Mesenteric fat pad (tissue), 1 donor: ENCODE measurements around the gene SORCS3. TPM values are rescaled to one million over a fixed set of nuclear protein-coding genes. Genes with fewer than 3 reads are reported as not detected.

Source experiments
- DNase-seq: peaks from one replicate; pipeline ENCODE4 v3.0.0-alpha.2; 2020; ENCODE audit warnings: low spot score
- total RNA-seq: library from RNA; stranded (reverse); fragmentation: NEBNext Ultra II Directional; extraction: Animal tissue kit (Norgen Biotek cat#: 25700); gene quantifications from one replicate; pipeline ENCODE4 v1.2.1, GENCODE V29; 2021
- donor health status: DM: yes; HTN: yes; CAD: no.

SORCS3 gene
- total RNA-seq, 1 donor from 2014 or later: not detected

GRCh38 chr10:105075031-105075430 lies 433.9 kb downstream of the SORCS3 start:
- DNase-seq: no peak

- DNase-seq: no peak
These were observed 444.9 kb downstream of the SORCS3 start for GRCh38 chr10:105085980-105086379.

DNA sequence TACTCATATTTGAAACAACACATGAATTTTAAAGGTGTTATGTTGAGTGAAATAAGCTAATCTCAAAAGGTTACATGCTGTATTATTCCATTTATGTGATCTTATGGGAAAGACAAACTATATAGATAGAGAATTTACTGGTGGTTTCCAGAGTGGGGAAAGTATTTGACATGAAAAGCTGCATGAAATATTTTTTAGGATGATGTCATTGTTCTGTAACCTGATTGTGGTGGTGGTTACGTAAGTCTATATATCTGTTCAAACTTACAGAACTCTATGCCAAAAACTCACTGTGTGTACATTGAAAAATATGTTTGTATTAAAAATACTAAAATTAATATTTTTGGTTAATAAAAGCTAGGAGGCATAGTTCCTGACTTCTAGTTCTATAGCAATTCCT lies 453.0 kb downstream of the SORCS3 start:
- DNase-seq: no peak

GRCh38 chr10:105096316-105096715 lies 455.2 kb downstream of the SORCS3 start:
- no peak for DNase-seq

GRCh38 chr10:105102977-105103376 lies 461.9 kb downstream of the SORCS3 start:
- no peak for DNase-seq

DNA sequence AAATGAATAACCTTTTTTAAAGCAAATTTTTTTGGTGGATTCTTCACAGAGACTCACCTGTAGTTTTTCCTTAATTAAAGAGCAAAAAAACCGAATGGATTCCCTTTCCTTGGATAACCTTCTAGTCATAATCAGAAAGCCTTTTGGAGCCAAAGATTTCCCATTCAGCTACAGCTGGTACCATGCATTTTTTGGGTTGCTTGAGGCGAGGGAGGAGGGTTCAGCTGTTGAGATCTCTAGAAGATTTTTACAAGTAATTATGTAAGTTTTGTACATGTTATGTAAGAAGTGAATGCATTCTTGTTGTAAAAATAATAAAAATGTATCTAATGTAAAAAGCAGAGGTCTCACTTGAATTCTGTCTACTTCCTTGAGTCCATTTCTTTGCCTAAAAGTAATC lies 463.2 kb downstream of the SORCS3 start:
- no peak for DNase-seq

DNA sequence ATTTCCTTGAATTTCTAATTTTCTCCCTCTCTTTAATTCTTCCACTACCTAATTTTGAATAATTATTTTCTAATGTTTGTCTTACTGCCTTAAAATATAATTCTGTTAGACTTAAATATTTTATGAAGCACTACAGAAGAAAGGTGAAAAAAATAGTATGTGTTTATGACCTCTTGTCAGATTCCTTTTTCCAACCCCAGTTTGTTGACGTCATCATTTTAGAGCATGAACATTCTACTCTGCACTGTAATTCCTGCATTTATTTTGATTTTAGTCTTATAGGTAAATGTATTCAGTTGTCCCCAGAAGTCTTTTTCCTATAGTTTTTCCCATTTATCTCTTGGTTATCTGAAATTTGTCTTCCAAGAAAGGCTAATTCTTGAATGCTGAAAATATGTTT lies 468.1 kb downstream of the SORCS3 start:
- no peak for DNase-seq

DNA sequence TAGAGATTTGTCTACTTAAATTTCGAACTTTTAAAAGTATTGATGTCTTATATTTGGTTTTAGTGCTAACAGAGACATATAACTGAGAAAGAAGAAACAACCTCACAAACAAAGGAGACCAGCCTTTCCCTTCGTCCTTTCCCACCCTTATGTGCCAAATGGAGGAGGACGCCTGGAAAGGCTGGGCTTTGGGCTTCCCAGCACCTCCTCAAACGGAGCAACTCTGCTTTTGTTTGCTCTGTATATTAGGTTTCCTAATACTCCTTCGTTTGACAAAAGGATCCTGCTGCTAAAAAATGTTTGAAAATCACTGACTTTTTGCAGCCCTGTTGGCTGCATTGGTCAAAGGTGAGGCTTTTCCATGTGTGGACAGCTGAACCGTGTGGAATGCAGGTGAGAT lies 471.8 kb downstream of the SORCS3 start:
- DNase-seq: no peak

DNA sequence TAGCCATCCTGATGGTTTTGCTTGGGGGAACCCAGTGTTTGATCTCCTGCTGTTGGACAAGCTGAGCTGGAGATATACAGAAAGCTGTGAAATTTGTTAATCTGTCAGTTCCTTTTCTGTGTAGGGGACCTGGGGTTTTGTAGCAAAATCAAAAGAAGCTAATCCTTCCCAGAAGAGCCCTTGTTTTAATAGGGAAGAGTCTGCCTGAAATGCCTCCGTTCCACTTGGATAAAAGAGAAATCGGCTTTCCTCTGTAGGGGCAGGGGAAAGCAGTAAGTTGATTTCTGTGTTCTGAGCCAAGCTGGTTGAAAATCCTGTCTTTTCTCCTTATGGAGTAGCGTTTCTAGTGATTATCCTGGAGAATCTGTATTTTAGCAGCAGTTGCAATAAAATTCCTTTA lies 472.6 kb downstream of the SORCS3 start:
- DNase-seq: no peak

- no peak for DNase-seq
These were observed 480.7 kb downstream of the SORCS3 start for GRCh38 chr10:105121743-105122142.

- DNase-seq: no peak
These were observed 487.0 kb downstream of the SORCS3 start for GRCh38 chr10:105128111-105128510.

- no peak for DNase-seq
These were observed 497.3 kb downstream of the SORCS3 start for GRCh38 chr10:105138358-105138757.

GRCh38 chr10:105139363-105139896 lies 498.3 kb downstream of the SORCS3 start:
- no peak for DNase-seq

GRCh38 chr10:105140600-105140999 lies 499.5 kb downstream of the SORCS3 start:
- no peak for DNase-seq

DNA sequence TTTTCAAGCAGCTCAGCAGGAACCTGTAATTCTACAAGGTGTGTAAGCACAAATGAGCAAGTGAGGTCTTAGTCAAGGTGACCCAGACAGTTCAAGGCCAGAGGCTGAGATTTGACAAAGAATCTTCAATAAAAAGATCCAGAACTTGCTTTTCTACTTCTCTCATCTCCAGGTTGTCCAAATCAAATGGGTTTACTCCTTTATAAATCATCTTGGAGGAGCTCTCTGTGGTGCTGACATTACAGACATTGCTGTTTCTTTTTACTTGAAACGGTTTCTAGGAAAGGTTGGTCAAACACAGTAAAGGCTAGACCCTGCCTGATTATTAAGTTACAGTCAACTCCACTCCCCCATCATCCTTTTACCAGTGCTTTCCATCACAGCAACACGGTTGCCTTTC lies 504.6 kb downstream of the SORCS3 start:
- DNase-seq: no peak

DNA sequence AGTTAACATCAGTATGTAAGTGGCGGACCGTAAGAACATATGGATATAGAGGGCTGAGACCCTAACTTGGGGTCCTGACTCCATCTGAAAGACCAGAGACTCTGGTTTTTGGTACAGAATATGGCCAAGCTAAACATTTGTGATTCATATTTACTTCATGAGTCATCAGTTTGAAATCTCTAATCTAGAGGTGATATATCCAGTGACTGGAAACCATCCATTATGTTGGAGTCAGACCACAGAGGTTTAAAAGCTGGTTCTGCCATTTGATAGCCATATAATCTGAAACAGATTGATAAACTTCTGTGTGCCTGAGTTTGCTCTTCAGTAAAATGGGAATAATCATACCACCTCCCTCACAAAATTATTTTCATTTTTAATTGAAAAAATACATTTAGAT lies 505.3 kb downstream of the SORCS3 start:
- DNase-seq: no peak

- DNase-seq: no peak
These were observed 507.4 kb downstream of the SORCS3 start for GRCh38 chr10:105148456-105148855.

- no peak for DNase-seq
These were observed 507.8 kb downstream of the SORCS3 start for GRCh38 chr10:105148921-105149320.

DNA sequence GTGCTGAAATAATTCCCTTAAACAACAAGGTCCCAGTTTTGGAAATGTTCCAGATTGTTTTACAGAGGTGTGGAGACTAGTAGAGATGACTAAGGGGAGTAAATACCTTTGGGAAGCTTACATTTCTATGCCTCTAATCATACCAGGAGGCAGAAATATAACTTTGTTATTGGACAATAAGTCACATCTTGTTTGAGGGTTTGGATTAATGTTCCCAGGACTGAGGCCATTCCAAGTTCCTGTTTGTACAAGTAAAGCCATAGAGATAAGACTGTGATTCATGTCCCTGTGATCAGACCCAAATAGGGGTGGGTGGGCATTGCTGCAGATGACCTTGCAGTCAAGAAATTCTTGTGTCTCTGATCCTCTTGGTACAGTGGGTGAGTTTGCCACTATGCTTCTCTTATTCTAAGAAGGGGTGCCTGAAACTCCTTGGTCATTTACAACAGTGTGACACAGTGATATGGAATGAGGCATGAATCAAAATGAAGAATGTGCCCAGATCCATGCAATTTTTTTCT lies 508.3 kb downstream of the SORCS3 start:
- no peak for DNase-seq

DNA sequence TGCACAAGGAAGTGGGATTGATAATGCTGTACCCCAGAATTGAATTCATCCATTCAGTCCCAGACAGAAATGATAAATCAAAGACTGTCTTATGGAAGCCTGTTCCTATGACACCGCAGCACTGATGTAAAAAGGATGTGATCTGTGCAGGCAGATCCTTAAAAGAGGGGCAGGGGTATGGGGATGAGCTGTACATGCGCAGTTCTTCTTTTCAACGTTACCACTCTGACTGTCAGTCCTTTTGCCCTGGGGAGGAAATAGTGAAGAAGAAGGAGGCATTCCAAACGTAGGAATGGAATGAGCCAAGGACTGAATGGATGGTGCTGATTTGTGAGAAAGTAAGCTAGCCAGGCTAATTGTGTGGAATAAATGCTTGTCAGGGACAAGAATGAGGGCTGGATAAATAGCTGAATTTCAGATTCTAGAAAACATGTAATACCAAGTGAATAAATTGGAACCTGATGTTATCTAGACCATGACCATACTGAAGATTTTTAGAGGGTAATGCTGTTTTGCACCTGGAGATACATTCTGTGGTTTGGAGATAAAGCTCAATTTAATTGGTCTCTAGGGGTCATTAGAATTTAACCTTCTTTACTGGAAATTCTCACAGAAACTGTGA lies 509.3 kb downstream of the SORCS3 start:
- DNase-seq: no peak

DNA sequence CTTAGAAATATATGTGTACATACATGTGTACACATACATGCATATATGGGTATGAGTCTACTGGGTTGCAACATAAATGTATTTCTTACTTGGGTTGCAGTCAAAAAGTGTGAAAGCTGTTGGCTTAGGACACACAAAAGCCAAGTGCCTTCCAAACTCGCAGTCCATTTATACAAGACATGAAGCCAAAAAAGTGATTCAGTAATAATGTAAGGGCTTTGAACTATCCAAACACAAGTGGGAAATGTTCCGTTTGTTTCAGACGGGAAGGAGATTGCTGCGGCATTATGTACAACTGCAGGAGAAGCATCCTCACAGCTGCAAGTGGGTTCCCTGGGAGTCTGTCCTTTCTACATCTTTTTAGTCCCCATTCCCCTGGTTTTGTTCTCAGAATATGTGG lies 513.6 kb downstream of the SORCS3 start:
- DNase-seq: no peak

GRCh38 chr10:105159268-105159667 lies 518.2 kb downstream of the SORCS3 start:
- no peak for DNase-seq

GRCh38 chr10:105161149-105161548 lies 520.1 kb downstream of the SORCS3 start:
- no peak for DNase-seq
